GM19023 (cell line): Measurements from ENCODE around the gene MYL5.
"Not testable (repeated sequence)": the region's sequence is repeated elsewhere in the genome, so short reads cannot be mapped to it uniquely, and the experiment has no call there.

Source experiments
- ATAC-seq: cut with Tn5 transposase; IDR thresholded peaks from one replicate; pipeline ENCODE4 v1.9.1; 2021; ENCODE audit warnings: mild to moderate bottlenecking, moderate library complexity; ENCODE audit not compliant: unreplicated experiment

Gene MYL5

GRCh38 chr4:669806-670559 lies 4.4 kb upstream of the MYL5 start:
- not testable (repeated sequence) for ATAC-seq

- no peak for ATAC-seq
These were observed 2.6 kb upstream of the MYL5 start for GRCh38 chr4:671769-672168.

- ATAC-seq = no peak
These were observed 822 bp upstream of the MYL5 start for GRCh38 chr4:673349-674091.

- no peak for ATAC-seq
These were observed 917 bp downstream of the MYL5 start for GRCh38 chr4:675036-675882.

GRCh38 chr4:675980-676870 lies 1.9 kb downstream of the MYL5 start:
- peak; percentile 26 for ATAC-seq

GRCh38 chr4:676871-677235 lies 2.5 kb downstream of the MYL5 start:
- ATAC-seq = no peak

GRCh38 chr4:677431-678293 lies 3.3 kb downstream of the MYL5 start:
- no peak for ATAC-seq

GRCh38 chr4:678331-679103 lies 4.2 kb downstream of the MYL5 start:
- ATAC-seq = no peak

GRCh38 chr4:679104-679481 lies 4.8 kb downstream of the MYL5 start:
- no peak for ATAC-seq

GRCh38 chr4:679629-680028 lies 5.3 kb downstream of the MYL5 start:
- ATAC-seq = no peak

GRCh38 chr4:680091-680490 lies 5.7 kb downstream of the MYL5 start:
- ATAC-seq = no peak

- no peak for ATAC-seq
These were observed 6.2 kb downstream of the MYL5 start for GRCh38 chr4:680551-680927.

GRCh38 chr4:680928-681645 lies 6.7 kb downstream of the MYL5 start:
- no peak for ATAC-seq

- ATAC-seq = no peak
These were observed 7.6 kb downstream of the MYL5 start for GRCh38 chr4:681736-682451.

- ATAC-seq = no peak
These were observed 8.3 kb downstream of the MYL5 start for GRCh38 chr4:682490-683172.

GRCh38 chr4:683247-683897 lies 9.0 kb downstream of the MYL5 start:
- no peak for ATAC-seq
